Activated CD8-positive, alpha-beta memory T cell treated with anti-CD3 and anti-CD28 coated beads for 24 hours (primary cell): ENCODE data around the gene RNF115.

ENCODE experiments used
- DNase-seq: peaks from one replicate; pipeline ENCODE4 v3.0.0-alpha.2; 2020

The RNF115 gene

GRCh38 chr1:145692785-145693443, 131.0 kb downstream of the RNF115 start:
- peak; percentile 11 for DNase-seq

GRCh38 chr1:145690587-145691558, 133.0 kb downstream of the RNF115 start:
- DNase-seq: no peak

DNA sequence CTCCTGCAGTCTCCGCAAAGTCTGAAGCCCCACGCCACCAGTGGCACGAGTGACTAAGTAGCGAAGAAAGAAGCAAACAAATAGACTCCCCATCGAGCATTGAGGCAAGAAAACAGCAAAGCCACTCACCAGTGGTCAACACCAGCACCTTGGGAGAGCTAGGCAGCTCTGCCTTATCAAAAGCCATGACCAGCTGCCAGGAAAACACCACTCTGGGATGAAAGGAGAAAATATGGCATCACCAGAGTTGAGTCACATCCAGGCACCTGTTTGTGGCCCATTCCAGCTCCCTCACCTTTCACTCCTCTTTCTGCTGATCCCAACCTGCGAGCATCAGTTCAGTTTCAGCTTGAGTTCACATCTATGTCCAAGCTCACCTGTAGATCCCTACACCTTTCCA, 134.0 kb downstream of the RNF115 start:
- DNase-seq: no peak

DNA sequence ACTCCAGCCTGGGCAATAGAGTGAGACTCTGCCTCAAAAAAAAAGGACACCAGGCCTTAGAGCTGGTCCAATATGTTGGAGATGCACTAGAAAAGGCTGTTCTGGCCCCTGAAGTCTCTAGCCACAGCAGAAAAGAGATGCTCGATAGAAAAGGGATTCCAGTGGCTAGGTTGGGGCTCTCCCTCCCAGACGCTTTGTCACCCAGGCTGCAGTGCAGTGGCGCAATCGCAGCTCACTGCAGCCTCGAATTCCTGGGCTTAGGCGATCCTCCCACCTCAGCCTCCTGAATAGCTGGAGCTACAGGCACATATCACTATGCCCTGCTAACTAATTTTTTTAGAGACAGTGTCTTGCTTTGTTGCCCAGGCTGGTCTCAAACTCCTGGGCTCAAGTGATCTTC, 135.0 kb downstream of the RNF115 start:
- DNase-seq: no peak
